ENCODE measurements around the gene UNC119.

DNA sequence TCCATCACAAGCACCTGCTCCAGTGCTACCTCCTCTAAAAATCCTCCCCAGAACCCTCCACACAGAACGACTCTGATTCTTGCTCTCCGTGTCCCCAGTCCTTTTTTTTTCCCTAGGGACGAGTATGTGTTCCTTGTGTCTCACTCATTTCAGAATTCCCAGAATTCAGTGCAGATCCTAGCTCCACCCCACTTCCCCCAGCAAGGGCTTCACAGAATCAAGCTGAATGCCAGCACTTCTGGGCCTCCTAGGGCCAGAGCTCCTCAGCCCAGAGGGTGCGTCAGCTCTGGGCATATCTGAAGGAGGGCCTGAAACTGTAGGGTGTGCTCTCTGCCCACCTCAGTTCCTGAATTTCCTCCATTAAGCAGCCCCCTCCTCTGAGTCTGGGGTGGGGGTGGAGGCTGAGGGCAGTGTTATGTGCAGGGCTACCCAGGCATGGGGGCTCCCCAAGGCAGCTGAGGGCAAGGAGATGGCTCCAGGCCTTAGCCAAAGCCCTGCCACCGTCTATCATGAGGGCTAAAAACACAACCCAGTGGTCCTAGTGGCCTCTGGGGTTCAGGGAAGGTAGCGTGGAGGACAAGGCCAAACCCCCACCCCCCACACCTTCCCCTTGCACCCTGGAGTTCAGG is 6.5 kb downstream of the UNC119 start:
- TF ChIP-seq, protein P1, sequence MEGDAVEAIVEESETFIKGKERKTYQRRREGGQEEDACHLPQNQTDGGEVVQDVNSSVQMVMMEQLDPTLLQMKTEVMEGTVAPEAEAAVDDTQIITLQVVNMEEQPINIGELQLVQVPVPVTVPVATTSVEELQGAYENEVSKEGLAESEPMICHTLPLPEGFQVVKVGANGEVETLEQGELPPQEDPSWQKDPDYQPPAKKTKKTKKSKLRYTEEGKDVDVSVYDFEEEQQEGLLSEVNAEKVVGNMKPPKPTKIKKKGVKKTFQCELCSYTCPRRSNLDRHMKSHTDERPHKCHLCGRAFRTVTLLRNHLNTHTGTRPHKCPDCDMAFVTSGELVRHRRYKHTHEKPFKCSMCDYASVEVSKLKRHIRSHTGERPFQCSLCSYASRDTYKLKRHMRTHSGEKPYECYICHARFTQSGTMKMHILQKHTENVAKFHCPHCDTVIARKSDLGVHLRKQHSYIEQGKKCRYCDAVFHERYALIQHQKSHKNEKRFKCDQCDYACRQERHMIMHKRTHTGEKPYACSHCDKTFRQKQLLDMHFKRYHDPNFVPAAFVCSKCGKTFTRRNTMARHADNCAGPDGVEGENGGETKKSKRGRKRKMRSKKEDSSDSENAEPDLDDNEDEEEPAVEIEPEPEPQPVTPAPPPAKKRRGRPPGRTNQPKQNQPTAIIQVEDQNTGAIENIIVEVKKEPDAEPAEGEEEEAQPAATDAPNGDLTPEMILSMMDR (IDR thresholded peaks at IDR 0.05; ENCODE audit: low read depth, low read length, missing input control): no peak
- TF ChIP-seq TAF1 (conservative IDR thresholded peaks at IDR 0.05) (no peak), REST (IDR thresholded peaks at IDR 0.05) (no peak), GABPA (IDR thresholded peaks at IDR 0.05 in 1 of 2, conservative IDR thresholded peaks at IDR 0.05 in 1 of 2) (no peak), RAD21 (IDR thresholded peaks at IDR 0.05) (no peak), EGR1 (IDR thresholded peaks at IDR 0.05; ENCODE audit: low read depth in 2 of 2) (no peak), YY1 (IDR thresholded peaks at IDR 0.05) (no peak)
- TF ChIP-seq, protein P2, sequence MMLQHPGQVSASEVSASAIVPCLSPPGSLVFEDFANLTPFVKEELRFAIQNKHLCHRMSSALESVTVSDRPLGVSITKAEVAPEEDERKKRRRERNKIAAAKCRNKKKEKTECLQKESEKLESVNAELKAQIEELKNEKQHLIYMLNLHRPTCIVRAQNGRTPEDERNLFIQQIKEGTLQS (IDR thresholded peaks at IDR 0.05): no peak
